Karpas-422 (cell line): ENCODE results near the gene PTPRG. TPM values are rescaled to one million over a fixed set of nuclear protein-coding genes. Genes with fewer than 3 reads are reported as not detected.

ENCODE experiments used
- DNase-seq: peaks from one replicate; pipeline ENCODE4 v3.0.0-alpha.2; 2015
- H2AFZ ChIP-seq: fragments of 200-600 bp; sonication (generic); 2 replicates; pipeline ENCODE4 v1.6.1; 2014; ENCODE audit warnings: antibody characterized with exemption, low read length, mixed read lengths
- H3K27ac ChIP-seq: fragments of 200-600 bp; sonication (generic); 2 replicates; pipeline ENCODE4 v1.5.1; 2014; ENCODE audit warnings: mild to moderate bottlenecking, low read length, moderate library complexity
- H3K27me3 ChIP-seq: fragments of 200-600 bp; sonication (generic); 2 replicates; pipeline ENCODE4 v1.6.1; 2014; ENCODE audit warnings: low read length, mixed read lengths
- H3K36me3 ChIP-seq: fragments of 200-600 bp; sonication (generic); 2 replicates; pipeline ENCODE4 v1.6.1; 2014; ENCODE audit warnings: low read length, mixed read lengths; ENCODE audit not compliant: insufficient read depth
- H3K4me1 ChIP-seq: fragments of 200-600 bp; sonication (generic); 2 replicates; pipeline ENCODE4 v1.6.1; 2014; ENCODE audit warnings: mild to moderate bottlenecking, low read length, mixed read lengths
- H3K4me2 ChIP-seq: fragments of 200-600 bp; sonication (generic); 2 replicates; pipeline ENCODE4 v1.6.1; 2014; ENCODE audit warnings: low read length, low read depth, mild to moderate bottlenecking; ENCODE audit not compliant: poor library complexity, severe bottlenecking
- H3K4me3 ChIP-seq: fragments of 200-600 bp; sonication (generic); 2 replicates; pipeline ENCODE4 v1.5.1; 2014; ENCODE audit warnings: mild to moderate bottlenecking, antibody characterized with exemption, low read length, mixed read lengths
- H3K79me2 ChIP-seq: fragments of 200-600 bp; sonication (generic); 2 replicates; pipeline ENCODE4 v1.6.1; 2014; ENCODE audit warnings: mild to moderate bottlenecking, low read length, mixed read lengths
- H3K9ac ChIP-seq: fragments of 200-600 bp; sonication (generic); 2 replicates; pipeline ENCODE4 v1.6.0; 2014; ENCODE audit warnings: low read length
- H3K9me2 ChIP-seq: fragments of 200-600 bp; sonication (generic), shearing (Covaris generic); replicated peaks from 2 replicates; pipeline ENCODE4 v1.6.0; 2014; ENCODE audit warnings: mild to moderate bottlenecking, low read length, moderate library complexity; ENCODE audit not compliant: insufficient read depth
- H3K9me3 ChIP-seq: fragments of 300-700, 200-600 bp; sonication (generic); 2 replicates; pipeline ENCODE4 v1.6.1; 2014; ENCODE audit warnings: low read length, mixed read lengths
- H4K20me1 ChIP-seq: fragments of 200-600 bp; sonication (generic); 2 replicates; pipeline ENCODE4 v1.6.1; 2014; ENCODE audit warnings: mild to moderate bottlenecking, antibody characterized with exemption, low read length, low read depth; ENCODE audit not compliant: insufficient read depth
- total RNA-seq: library from RNA; depleted of rRNA; stranded (reverse); fragments of >200 nt; shearing (Covaris generic); gene quantifications from 2 replicates; pipeline ENCODE4 v1.2.3, GENCODE V29; 2014; ENCODE audit warnings: low replicate concordance

PTPRG gene
- total RNA-seq, 1 experiment from 2014 or later = not detected

DNA sequence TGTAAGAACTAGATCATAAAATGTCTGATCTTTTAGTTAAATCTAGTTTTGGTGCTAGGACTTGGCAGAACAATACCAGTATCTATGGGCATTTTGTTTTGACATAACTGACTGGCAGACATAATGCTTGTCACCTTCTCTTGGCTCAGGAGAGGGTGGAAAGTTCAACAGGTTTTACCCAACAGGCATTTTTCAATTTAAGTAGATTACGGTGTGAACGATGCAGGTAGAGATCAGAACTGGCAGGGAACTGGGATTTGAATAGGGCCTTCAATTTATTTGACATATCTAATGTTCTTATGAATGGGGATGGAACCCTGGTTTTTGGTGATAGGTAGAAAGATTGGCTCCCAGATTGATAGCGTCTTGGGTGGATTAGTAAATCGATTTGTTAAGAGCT is 460.9 kb downstream of the PTPRG start:
- Histone ChIP-seq H4K20me1 (no peaks in the 10 kb centered on the region), H3K9me2 (no peaks in the 10 kb centered on the region), H3K4me3 (no peak overlapping the region), H3K36me3 (no peaks in the 10 kb centered on the region), H3K9ac (no peak overlapping the region), H3K9me3 (no peaks in the 10 kb centered on the region), H3K4me1 (no peaks in the 10 kb centered on the region), H2AFZ (no peak overlapping the region), H3K27me3 (no peaks in the 10 kb centered on the region), H3K4me2 (no peak overlapping the region), H3K27ac (no peak overlapping the region), H3K79me2 (no peaks in the 10 kb centered on the region)
- no peak for DNase-seq

- no peak for DNase-seq
Observed at GRCh38 chr3:62024882-62025281, 463.5 kb downstream of the PTPRG start.

GRCh38 chr3:62025913-62026312 is 464.5 kb downstream of the PTPRG start:
- H3K9ac ChIP-seq = no peak overlapping the region
- no peaks in the 10 kb centered on the region for H4K20me1 ChIP-seq
- H3K4me3 ChIP-seq = no peak overlapping the region
- H3K36me3 ChIP-seq = no peaks in the 10 kb centered on the region
- H3K9me3 ChIP-seq = no peaks in the 10 kb centered on the region
- H3K9me2 ChIP-seq = no peaks in the 10 kb centered on the region
- no peak for DNase-seq
- no peaks in the 10 kb centered on the region; the same call in 1 of the 2 replicates for H3K27me3 ChIP-seq
- H3K79me2 ChIP-seq = no peaks in the 10 kb centered on the region
- no peak overlapping the region for H3K27ac ChIP-seq
- no peak overlapping the region for H3K4me2 ChIP-seq
- H2AFZ ChIP-seq = no peak overlapping the region
- H3K4me1 ChIP-seq = no peaks in the 10 kb centered on the region

More at GRCh38 chr3:62024882-62025281, 463.5 kb downstream of the PTPRG start:
- Histone ChIP-seq H3K4me2 (no peak overlapping the region), H3K79me2 (no peaks in the 10 kb centered on the region), H3K27ac (no peak overlapping the region), H2AFZ (no peak overlapping the region), H3K9me2 (no peaks in the 10 kb centered on the region), H3K9ac (no peak overlapping the region), H3K4me1 (no peaks in the 10 kb centered on the region), H3K9me3 (no peaks in the 10 kb centered on the region), H3K27me3 (no peaks in the 10 kb centered on the region; the same call in 1 of the 2 replicates), H3K36me3 (no peaks in the 10 kb centered on the region), H4K20me1 (no peaks in the 10 kb centered on the region), H3K4me3 (no peak overlapping the region)

DNA sequence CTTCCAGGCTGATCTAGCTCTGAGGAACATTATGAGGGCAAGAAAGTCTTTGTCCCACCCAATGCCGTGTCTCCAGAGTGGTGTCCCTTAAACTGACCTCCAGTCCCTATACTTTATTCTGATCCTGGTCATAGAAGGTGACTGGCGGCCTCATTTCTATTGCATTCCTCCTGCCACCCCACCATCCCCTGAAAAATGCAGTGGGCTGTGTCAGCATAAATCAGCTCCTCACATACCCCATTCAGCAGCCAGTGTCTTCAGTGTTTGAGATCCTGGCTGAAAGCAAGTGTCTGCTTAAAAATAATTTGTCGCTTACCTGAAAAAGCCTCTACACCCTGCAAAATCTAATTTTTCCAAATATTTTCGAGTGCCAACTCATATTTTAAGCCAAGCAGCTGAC is 465.9 kb downstream of the PTPRG start:
- Histone ChIP-seq H3K27me3 (no peaks in the 10 kb centered on the region; the same call in 1 of the 2 replicates), H3K9me3 (no peaks in the 10 kb centered on the region), H3K9me2 (no peaks in the 10 kb centered on the region), H3K4me3 (no peak overlapping the region), H3K4me2 (no peak overlapping the region), H3K27ac (no peak overlapping the region), H2AFZ (no peak overlapping the region), H3K9ac (no peak overlapping the region), H3K4me1 (peaks cover 5% of the 10 kb centered on the region), H3K36me3 (no peaks in the 10 kb centered on the region), H4K20me1 (no peaks in the 10 kb centered on the region), H3K79me2 (no peaks in the 10 kb centered on the region)
- no peak for DNase-seq

- no peaks in the 10 kb centered on the region for H3K79me2 ChIP-seq
Observed at GRCh38 chr3:62027796-62028195, 466.4 kb downstream of the PTPRG start.

GRCh38 chr3:62028236-62028635 is 466.9 kb downstream of the PTPRG start:
- no peaks in the 10 kb centered on the region for H3K9me3 ChIP-seq
- no peak for DNase-seq
- no peaks in the 10 kb centered on the region for H3K79me2 ChIP-seq
- no peak overlapping the region for H3K27ac ChIP-seq
- peaks cover 14% of the 10 kb centered on the region for H3K4me1 ChIP-seq
- no peaks in the 10 kb centered on the region for H3K36me3 ChIP-seq
- H3K9me2 ChIP-seq = no peaks in the 10 kb centered on the region
- H3K4me3 ChIP-seq = no peak overlapping the region
- H3K9ac ChIP-seq = no peak overlapping the region
- H3K27me3 ChIP-seq = no peaks in the 10 kb centered on the region; the same call in 1 of the 2 replicates
- H4K20me1 ChIP-seq = no peaks in the 10 kb centered on the region
- no peak overlapping the region for H2AFZ ChIP-seq
- no peak overlapping the region for H3K4me2 ChIP-seq

More at GRCh38 chr3:62027796-62028195, 466.4 kb downstream of the PTPRG start:
- no peak overlapping the region for H3K9ac ChIP-seq
- H3K9me2 ChIP-seq = no peaks in the 10 kb centered on the region
- no peak for DNase-seq
- no peaks in the 10 kb centered on the region for H4K20me1 ChIP-seq
- peaks cover 9% of the 10 kb centered on the region for H3K4me1 ChIP-seq
- no peak overlapping the region for H3K27ac ChIP-seq
- H3K9me3 ChIP-seq = no peaks in the 10 kb centered on the region
- no peak overlapping the region for H3K4me3 ChIP-seq
- no peak overlapping the region for H3K4me2 ChIP-seq
- no peaks in the 10 kb centered on the region; the same call in 1 of the 2 replicates for H3K27me3 ChIP-seq
- H3K36me3 ChIP-seq = no peaks in the 10 kb centered on the region
- no peak overlapping the region for H2AFZ ChIP-seq

GRCh38 chr3:62032738-62033137 is 471.4 kb downstream of the PTPRG start:
- no peak overlapping the region for H3K9ac ChIP-seq
- no peak overlapping the region for H3K4me3 ChIP-seq
- H3K4me2 ChIP-seq = peak overlapping the region; percentile 28
- peak overlapping the region; percentile 78 for H3K27ac ChIP-seq
- H2AFZ ChIP-seq = no peak overlapping the region
- DNase-seq = peak; percentile 77
- no peaks in the 10 kb centered on the region for H3K36me3 ChIP-seq
- H3K79me2 ChIP-seq = no peaks in the 10 kb centered on the region
- no peaks in the 10 kb centered on the region; the same call in 1 of the 2 replicates for H3K27me3 ChIP-seq
- peaks cover 22% of the 10 kb centered on the region for H3K4me1 ChIP-seq
- no peaks in the 10 kb centered on the region for H4K20me1 ChIP-seq
- no peaks in the 10 kb centered on the region for H3K9me2 ChIP-seq
- H3K9me3 ChIP-seq = no peaks in the 10 kb centered on the region

DNA sequence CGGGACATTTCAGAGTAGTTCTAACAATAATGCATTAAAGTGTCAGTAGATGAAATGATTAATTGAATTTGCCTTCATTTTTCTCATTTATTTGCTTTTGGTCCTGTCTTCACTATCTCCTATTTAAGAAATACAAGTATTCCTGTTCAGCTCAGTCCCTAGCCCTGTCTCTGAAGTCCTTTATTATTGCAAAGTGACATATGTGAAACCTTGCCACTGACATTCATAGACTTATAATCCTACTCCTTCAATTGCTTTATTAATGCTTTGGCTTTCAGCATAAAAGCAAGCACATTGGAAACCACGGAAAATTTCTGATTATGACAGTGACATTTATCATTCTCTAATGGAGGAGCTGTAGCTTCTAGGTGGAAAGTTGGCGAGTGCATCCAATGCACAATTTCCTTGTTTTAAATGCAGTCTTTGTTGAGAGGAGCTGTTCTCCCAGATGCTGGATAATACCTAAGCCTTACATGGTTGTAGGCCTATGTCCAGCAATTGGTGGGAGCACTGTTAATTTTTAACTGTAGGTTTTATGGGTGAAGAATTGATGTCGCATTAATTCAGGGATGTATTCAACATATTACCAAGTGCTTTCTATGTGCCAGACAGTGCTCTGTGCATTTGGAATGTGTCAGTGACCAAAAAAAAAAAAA is 474.2 kb downstream of the PTPRG start:
- Histone ChIP-seq H3K9me3 (no peaks in the 10 kb centered on the region), H2AFZ (no peak overlapping the region), H3K9me2 (no peaks in the 10 kb centered on the region), H3K27ac (no peak overlapping the region), H3K9ac (no peak overlapping the region), H3K27me3 (no peaks in the 10 kb centered on the region), H3K4me1 (peaks cover 30% of the 10 kb centered on the region), H4K20me1 (no peaks in the 10 kb centered on the region), H3K79me2 (no peaks in the 10 kb centered on the region), H3K4me3 (no peak overlapping the region), H3K4me2 (no peak overlapping the region), H3K36me3 (no peaks in the 10 kb centered on the region)
- DNase-seq = no peak
